ENCODE measurements around the gene RYR2. TPM values are rescaled to one million over a fixed set of nuclear protein-coding genes. Genes with fewer than 3 reads are reported as not detected.

Gene RYR2
- total RNA-seq = 10 to 100 TPM in 1 of 2 donors, 1 to 10 TPM in 1; 2.9 to 11.6 TPM
- polyA plus RNA-seq = 1 to 10 TPM in 1 of 2 donors, under 1 TPM in 1; 0.43 to 1.1 TPM
- long read RNA-seq, donor 1 = 0 reads
- long read RNA-seq, donor 2 = 0 reads
- long read RNA-seq, donor 3, partial matches to known transcripts = 0 of 1 reads
- long read RNA-seq, donor 3, other reads (novel, unspliced or antisense) = 0 of 1 reads
- long read RNA-seq, donor 4 = 0 reads
- long read RNA-seq, donor 5 = 0 reads

- DNase-seq (peak; percentile 52 to 67 (median 63)), ATAC-seq (ENCODE audit: insufficient read depth, low FRiP score) (peak; percentile 44)
- H3K4me1 ChIP-seq (ENCODE audit: control insufficient read depth in 5 of 5, insufficient read depth in 5 of 5, low read length in 5 of 5) = peaks cover 0 to 26% (median 4%) of the 10 kb centered on the region in 5 donors
- peak within 1 kb of the TSS; percentile 74 to 97 for H3K27ac ChIP-seq (ENCODE audit: low read depth in 1 of 2, low read length in 1 of 2)
- H3K36me3 ChIP-seq (ENCODE audit: control insufficient read depth in 4 of 4, insufficient read depth in 4 of 4, low read length in 4 of 4) = no peaks in the 10 kb centered on the region
- H3K4me3 ChIP-seq = peak within 1 kb of the TSS; percentile 54
- peaks cover 9 to 65% (median 43%) of the 10 kb centered on the region in 3 donors for H3K27me3 ChIP-seq (ENCODE audit: control insufficient read depth in 3 of 3, insufficient read depth in 3 of 3, low read length in 2 of 3)
- no peak for TF ChIP-seq CTCF (IDR thresholded peaks at IDR 0.05; ENCODE audit: control extremely low read depth, extremely low read depth)
- WGBS, 2 donors = 3% methylated on average over 60 to 87 of the region's 87 CpGs
- H3K9ac ChIP-seq (ENCODE audit: insufficient read depth in 1 of 2, low read length in 2 of 2) = peak within 1 kb of the TSS in 1 of 2 donors; percentile 35
- H3K9me3 ChIP-seq (ENCODE audit: control insufficient read depth in 4 of 4, insufficient read depth in 3 of 4, low read length in 3 of 4) = no peaks in the 10 kb centered on the region
Measured at GRCh38 chr1:237041795-237042525, at the start of gene RYR2. Gene RYR2, plus strand, starts transcription at chr1:237042184. Its CDS starts 338 bp downstream, at chr1:237042522.

- ATAC-seq (ENCODE audit: insufficient read depth, low FRiP score) = no peak
- WGBS, 2 donors = 83 to 85% methylated on average over 8 of the region's 8 CpGs
Measured at GRCh38 chr1:236992449-236992848, 49.5 kb upstream of the RYR2 start.

GRCh38 chr1:236994450-236994849 is 47.5 kb upstream of the RYR2 start:
- Histone ChIP-seq H3K27ac (ENCODE audit: low read depth in 1 of 2, low read length in 1 of 2) (no peak overlapping the region), H3K27me3 (ENCODE audit: control insufficient read depth in 3 of 3, insufficient read depth in 3 of 3, low read length in 2 of 3) (no peaks in the 10 kb centered on the region), H3K36me3 (ENCODE audit: control insufficient read depth in 4 of 4, insufficient read depth in 4 of 4, low read length in 4 of 4) (no peaks in the 10 kb centered on the region), H3K4me3 (no peak overlapping the region), H3K9me3 (ENCODE audit: control insufficient read depth in 4 of 4, insufficient read depth in 3 of 4, low read length in 3 of 4) (peaks cover 0 to 6% (median 1%) of the 10 kb centered on the region in 4 donors), H3K9ac (ENCODE audit: insufficient read depth in 1 of 2, low read length in 2 of 2) (no peak overlapping the region), H3K4me1 (ENCODE audit: control insufficient read depth in 5 of 5, insufficient read depth in 5 of 5, low read length in 5 of 5) (no peaks in the 10 kb centered on the region)
- ATAC-seq (ENCODE audit: insufficient read depth, low FRiP score) (no peak), DNase-seq (no peak)
- TF ChIP-seq CTCF (IDR thresholded peaks at IDR 0.05; ENCODE audit: control extremely low read depth, extremely low read depth) = no peak
- WGBS, 2 donors = 94 to 95% methylated on average over 1 of the region's 1 CpG

More at GRCh38 chr1:236992449-236992848, 49.5 kb upstream of the RYR2 start:
- Histone ChIP-seq H3K27ac (ENCODE audit: low read depth in 1 of 2, low read length in 1 of 2) (no peak overlapping the region), H3K27me3 (ENCODE audit: control insufficient read depth in 3 of 3, insufficient read depth in 3 of 3, low read length in 2 of 3) (no peaks in the 10 kb centered on the region), H3K9ac (ENCODE audit: insufficient read depth in 1 of 2, low read length in 2 of 2) (no peak overlapping the region), H3K36me3 (ENCODE audit: control insufficient read depth in 4 of 4, insufficient read depth in 4 of 4, low read length in 4 of 4) (no peaks in the 10 kb centered on the region), H3K9me3 (ENCODE audit: control insufficient read depth in 4 of 4, insufficient read depth in 3 of 4, low read length in 3 of 4) (peaks cover 0 to 6% (median 1%) of the 10 kb centered on the region in 4 donors), H3K4me1 (ENCODE audit: control insufficient read depth in 5 of 5, insufficient read depth in 5 of 5, low read length in 5 of 5) (no peaks in the 10 kb centered on the region), H3K4me3 (no peak overlapping the region)
- no peak for DNase-seq
- no peak for TF ChIP-seq CTCF (IDR thresholded peaks at IDR 0.05; ENCODE audit: control extremely low read depth, extremely low read depth)
